VCaP (cell line): ENCODE measurements around the gene MESD.

Source experiments
- H3K27ac ChIP-seq: fragments of 450-650 bp; 2 replicates; pipeline ENCODE4 v1.5.1; 2017
- TF ChIP-seq, protein P1 (sequence below): fragments of 450-650 bp; conservative IDR thresholded peaks from 2 replicates; pipeline ENCODE4 v1.5.1; 2017; ENCODE audit warnings: mild to moderate bottlenecking, moderate library complexity

MESD gene

DNA sequence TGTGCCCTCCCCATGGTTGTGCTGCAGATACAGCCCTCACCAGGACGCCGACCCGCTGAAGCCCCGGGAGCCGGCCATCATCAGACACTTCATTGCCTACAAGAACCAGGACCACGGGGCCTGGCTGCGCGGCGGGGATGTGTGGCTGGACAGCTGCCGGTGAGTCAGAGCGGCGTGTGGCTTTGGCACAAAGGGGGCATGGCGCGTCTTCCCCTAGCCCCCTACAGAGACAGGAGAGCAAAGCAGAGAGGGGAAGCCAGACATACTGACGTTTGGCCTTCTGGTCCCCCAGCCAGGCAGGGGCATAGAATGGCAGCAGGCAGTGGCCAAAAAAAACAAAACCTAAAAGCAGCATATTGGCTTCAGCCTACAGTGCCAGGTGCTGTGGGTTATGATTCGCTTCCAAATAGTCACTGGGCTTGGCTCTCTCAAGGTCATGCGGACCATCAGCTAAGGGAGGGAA is 64.0 kb downstream of the MESD start:
- H3K27ac ChIP-seq = no peak overlapping the region
- TF ChIP-seq, protein P1, sequence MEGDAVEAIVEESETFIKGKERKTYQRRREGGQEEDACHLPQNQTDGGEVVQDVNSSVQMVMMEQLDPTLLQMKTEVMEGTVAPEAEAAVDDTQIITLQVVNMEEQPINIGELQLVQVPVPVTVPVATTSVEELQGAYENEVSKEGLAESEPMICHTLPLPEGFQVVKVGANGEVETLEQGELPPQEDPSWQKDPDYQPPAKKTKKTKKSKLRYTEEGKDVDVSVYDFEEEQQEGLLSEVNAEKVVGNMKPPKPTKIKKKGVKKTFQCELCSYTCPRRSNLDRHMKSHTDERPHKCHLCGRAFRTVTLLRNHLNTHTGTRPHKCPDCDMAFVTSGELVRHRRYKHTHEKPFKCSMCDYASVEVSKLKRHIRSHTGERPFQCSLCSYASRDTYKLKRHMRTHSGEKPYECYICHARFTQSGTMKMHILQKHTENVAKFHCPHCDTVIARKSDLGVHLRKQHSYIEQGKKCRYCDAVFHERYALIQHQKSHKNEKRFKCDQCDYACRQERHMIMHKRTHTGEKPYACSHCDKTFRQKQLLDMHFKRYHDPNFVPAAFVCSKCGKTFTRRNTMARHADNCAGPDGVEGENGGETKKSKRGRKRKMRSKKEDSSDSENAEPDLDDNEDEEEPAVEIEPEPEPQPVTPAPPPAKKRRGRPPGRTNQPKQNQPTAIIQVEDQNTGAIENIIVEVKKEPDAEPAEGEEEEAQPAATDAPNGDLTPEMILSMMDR = no peak

DNA sequence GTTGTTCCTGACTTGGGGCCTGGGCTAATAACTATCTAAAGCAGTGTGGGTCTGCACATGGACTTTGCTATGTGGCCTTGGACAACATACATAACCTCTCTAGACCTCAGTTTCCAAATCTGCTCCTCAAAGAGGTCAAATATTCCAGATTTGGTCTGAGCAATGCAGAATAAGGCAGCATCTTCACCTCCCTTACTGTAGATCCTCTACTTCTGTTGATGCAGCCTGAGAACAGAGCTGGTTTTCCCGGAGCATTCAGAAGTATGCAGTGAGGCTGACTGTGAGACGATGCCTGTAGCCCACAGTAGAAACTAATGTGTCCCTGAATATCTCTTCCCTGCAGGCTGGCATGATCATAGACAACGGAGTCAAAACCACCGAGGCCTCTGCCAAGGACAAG is 65.3 kb downstream of the MESD start:
- no peak overlapping the region for H3K27ac ChIP-seq
- TF ChIP-seq, protein P1 = no peak

DNA sequence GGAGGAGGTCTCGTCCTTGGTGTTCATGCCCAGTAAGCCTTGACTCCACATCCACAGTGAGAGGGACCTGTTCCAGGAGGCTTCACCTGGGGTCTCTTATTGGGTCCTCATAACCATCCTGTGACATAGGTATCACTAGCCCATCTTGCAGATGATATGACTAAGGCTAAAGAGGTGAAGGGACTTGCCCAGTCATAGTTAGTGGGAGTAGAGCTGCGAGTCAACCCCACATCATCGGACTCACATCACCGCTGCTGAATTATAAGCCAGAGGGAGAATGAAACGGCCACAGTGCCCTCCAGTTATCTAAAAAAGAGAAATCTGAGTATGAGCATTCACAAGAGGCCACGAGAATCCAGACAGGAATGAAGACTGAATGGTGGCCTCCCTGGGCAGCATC is 66.0 kb downstream of the MESD start:
- H3K27ac ChIP-seq = no peak overlapping the region
- TF ChIP-seq, protein P1 = no peak

DNA sequence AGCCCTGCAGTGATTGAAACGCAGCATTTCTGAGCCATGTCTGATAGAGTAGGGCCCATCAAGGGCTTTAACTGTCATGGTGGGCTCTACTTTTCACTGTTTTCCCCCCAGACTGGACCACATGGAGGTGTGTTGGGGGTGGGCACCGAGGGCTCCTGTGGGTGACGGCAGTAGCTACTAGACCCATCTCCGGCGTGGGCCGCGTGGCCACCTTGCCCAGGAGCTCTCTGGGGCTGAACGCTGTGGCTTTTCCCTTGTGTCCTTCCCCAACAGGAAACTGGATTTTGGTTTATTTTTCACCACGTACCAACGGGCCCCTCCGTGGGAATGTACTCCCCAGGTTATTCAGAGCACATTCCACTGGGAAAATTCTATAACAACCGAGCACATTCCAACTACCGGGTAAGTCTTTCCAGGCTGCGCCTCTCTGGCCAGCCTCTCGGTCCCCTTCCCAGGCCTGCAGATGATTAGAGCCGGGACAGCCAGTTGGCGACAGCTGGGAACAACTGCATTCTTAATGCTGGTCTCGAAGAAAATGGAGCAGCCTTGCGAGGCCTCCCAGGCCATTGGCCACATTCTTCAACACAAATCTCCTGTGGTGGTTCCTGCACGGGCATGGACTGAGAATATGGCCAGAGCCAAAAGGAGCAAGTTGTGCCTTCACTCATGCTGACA is 67.7 kb downstream of the MESD start:
- TF ChIP-seq, protein P1 = no peak
- no peak overlapping the region for H3K27ac ChIP-seq

DNA sequence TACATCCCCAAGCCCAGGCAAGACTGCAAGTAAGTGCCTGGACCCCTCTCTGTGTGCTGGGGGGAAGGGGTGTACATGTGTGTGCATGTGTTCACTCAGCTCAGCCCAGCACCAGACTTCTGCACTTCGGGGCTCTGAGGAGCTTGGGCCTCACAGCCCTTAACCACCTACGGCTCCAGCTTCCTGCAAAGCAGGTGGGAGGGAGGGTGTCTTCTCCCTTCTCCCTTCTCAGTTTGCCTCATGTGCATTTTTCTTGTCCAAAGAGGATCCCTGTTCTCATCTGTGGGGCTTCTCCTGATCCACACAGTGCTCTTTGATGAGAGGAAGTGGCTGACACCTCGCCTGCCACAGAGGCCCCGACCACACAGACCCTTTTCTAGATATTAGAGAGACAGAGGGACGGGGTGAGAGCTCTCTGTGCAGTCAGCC is 69.3 kb downstream of the MESD start:
- peak overlapping the region; percentile 25; the same call in 1 of the 2 replicates for H3K27ac ChIP-seq
- TF ChIP-seq, protein P1 = no peak

DNA sequence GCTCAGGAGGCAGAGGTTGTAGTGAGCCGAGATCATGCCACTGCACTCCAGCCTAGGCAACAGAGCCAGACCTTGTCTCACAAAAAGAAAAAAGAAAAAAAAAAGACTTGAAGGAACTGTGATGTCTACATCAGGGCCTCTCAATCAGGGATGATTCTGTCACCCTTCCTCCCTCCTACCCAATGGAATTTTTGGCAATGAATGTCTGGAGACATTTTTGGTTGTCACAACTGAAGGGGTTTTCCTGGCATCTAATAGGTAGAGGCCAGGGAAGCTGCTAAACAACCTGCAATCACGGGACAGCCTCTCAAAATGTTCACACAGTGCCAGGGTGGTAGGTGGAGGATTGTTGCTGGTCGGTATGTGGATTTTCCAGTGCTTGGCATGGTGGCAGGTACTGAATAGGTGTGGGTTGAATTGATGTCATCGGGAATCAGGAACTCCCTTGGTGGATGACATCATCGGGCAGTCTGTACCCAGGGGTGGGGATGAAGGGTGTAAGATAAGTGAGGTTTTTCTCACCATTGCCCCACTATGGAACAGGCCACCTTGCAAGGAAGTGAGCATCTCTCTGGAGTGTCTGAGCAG is 71.3 kb downstream of the MESD start:
- H3K27ac ChIP-seq = no peak overlapping the region
- TF ChIP-seq, protein P1 = no peak

DNA sequence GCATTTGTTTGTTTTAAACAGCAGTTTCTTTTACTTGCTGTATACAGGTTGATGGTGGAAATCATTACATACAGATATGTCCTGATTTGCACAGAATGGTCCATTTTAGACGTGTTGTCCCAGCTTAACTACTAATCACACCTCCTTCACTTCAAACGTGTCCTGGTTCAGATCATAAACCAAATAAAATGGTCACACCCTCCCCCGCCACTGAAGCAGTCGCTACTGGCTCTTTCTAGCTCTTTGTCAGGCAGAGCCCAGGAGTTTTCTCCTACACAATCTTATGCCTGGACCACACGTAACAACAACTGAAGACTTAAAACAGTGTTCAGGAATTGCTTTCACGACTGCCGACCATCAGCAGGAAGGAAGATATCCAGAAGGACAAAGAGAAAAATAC is 73.6 kb downstream of the MESD start:
- peak overlapping the region; percentile 93; the same call in 1 of the 2 replicates for H3K27ac ChIP-seq
- TF ChIP-seq, protein P1 = no peak
